Panc1 (cell line): ENCODE measurements around the gene TMEM236. TPM values are rescaled to one million over a fixed set of nuclear protein-coding genes. Genes with fewer than 3 reads are reported as not detected.

Source experiments
- ATAC-seq: fragments of 200-7000 bp; cut with Tn5 transposase; 2 replicates; pipeline ENCODE4 v1.9.1; 2020; ENCODE audit warnings: mild to moderate bottlenecking, moderate library complexity
- BruUV-seq: library from RNA; stranded (reverse); fragments of 400-500 nt; replicated peaks from 2 replicates; lab custom pipeline; 2021; lab: Mats Ljungman, UMichigan
- CTCF ChIA-PET: fragments of 300-600 bp; sonication (Branson Sonifier 250); formaldehyde crosslinking; loops from one replicate; lab custom pipeline; 2022; ENCODE audit warnings: antibody characterized with exemption; lab: Charles Lee
- POLR2A ChIA-PET: fragments of 300-600 bp; sonication (Branson Sonifier 250); formaldehyde crosslinking; loops from one replicate; lab custom pipeline; 2022; ENCODE audit warnings: antibody characterized with exemption; lab: Charles Lee
- DNase-seq: peaks from one replicate; pipeline ENCODE4 v3.0.0-alpha.2; 2010; ENCODE audit warnings: low read depth, low spot score
- H3K27ac ChIP-seq: 2 replicates; pipeline ENCODE4 v1.5.1; 2011; ENCODE audit warnings: mild to moderate bottlenecking, low read length, inconsistent platforms
- H3K27me3 ChIP-seq: fragments of 200-500 bp; sonication (Bioruptor generic); 2 replicates; pipeline ENCODE4 v1.6.0; 2014; ENCODE audit warnings: low read length, inconsistent platforms; ENCODE audit not compliant: control insufficient read depth, insufficient read depth
- H3K36me3 ChIP-seq: fragments of 200-500 bp; sonication (Bioruptor generic); 2 replicates; pipeline ENCODE4 v1.5.1; 2014; ENCODE audit warnings: inconsistent platforms, mild to moderate bottlenecking, low read length, moderate library complexity; ENCODE audit not compliant: control insufficient read depth, insufficient read depth
- H3K4me1 ChIP-seq: 2 replicates; pipeline ENCODE4 v1.5.1; 2011; ENCODE audit warnings: inconsistent platforms, mild to moderate bottlenecking, low read length, moderate library complexity; ENCODE audit not compliant: control insufficient read depth, insufficient read depth
- H3K4me3 ChIP-seq, 2 experiments: 2 replicates each; pipeline ENCODE4 v1.5.1; 2011 to 2012; ENCODE audit warnings: low read depth in 2 of 2, low read length in 2 of 2, mild to moderate bottlenecking in 2 of 2, inconsistent platforms in 1 of 2, moderate library complexity in 1 of 2
- H3K9me3 ChIP-seq: fragments of 200-500 bp; sonication (Bioruptor generic); 2 replicates; pipeline ENCODE4 v1.5.1; 2014; ENCODE audit warnings: low read depth, mild to moderate bottlenecking, inconsistent platforms, low read length, moderate library complexity; ENCODE audit not compliant: control insufficient read depth, insufficient read depth
- CTCF ChIP-seq: fragments of 450-650 bp; IDR thresholded peaks from 2 replicates; pipeline ENCODE4 v1.5.1; 2017; ENCODE audit warnings: mild to moderate bottlenecking
- POLR2AphosphoS5 ChIP-seq: IDR thresholded peaks from 2 replicates; pipeline ENCODE4 v1.6.1; 2012; ENCODE audit warnings: mild to moderate bottlenecking, low read depth, low read length, moderate library complexity
- REST ChIP-seq, 2 experiments: IDR thresholded peaks; 2 replicates each; pipeline ENCODE4 v1.6.1; 2011 to 2012; ENCODE audit warnings: low read depth in 2 of 2, control low read depth in 1 of 2, low read length in 1 of 2, mild to moderate bottlenecking in 1 of 2, moderate library complexity in 1 of 2; ENCODE audit not compliant: insufficient read depth in 1 of 2
- SIN3A ChIP-seq: IDR thresholded peaks from 2 replicates; pipeline ENCODE4 v1.6.1; 2012; ENCODE audit warnings: low read depth, mild to moderate bottlenecking, low read length, moderate library complexity, borderline replicate concordance; ENCODE audit not compliant: insufficient read depth
- TCF7L2 ChIP-seq: IDR thresholded peaks from 2 replicates; pipeline ENCODE4 v1.6.1; 2011; ENCODE audit warnings: mild to moderate bottlenecking, low read depth, low read length, inconsistent platforms
- in situ Hi-C: cut with HindIII; loops from 2 replicates; pipeline ENCODE4 v1.10.0; 2016; ENCODE audit warnings: low sequenced_read_pairs, low pct_unique_long_range_greater_than_20kb
- intact Hi-C: fragments of 100-400 bp; cut with micrococcal nuclease; formaldehyde crosslinking; loops from one replicate; pipeline ENCODE4 v1.10.0; 2022; ENCODE audit not compliant: unreplicated experiment
- total RNA-seq: library from RNA; stranded (reverse); gene quantifications from one replicate; pipeline ENCODE4 v1.2.1, GENCODE V29; 2021; ENCODE audit not compliant: unreplicated experiment

TMEM236 gene
- total RNA-seq, 1 experiment from 2014 or later: 0.05 TPM

GRCh38 chr10:17802976-17803375 is 51.0 kb downstream of the TMEM236 start:
- ChIA-PET POLR2A (no interaction called here), CTCF (no interaction called here)
- intact Hi-C loops (no loop called here), in situ Hi-C loops (no loop called here)
- ATAC-seq: no peak
- H3K4me3 ChIP-seq: no peak overlapping the region
- TF ChIP-seq CTCF (no peak), POLR2AphosphoS5 (no peak)
- no peaks in the 10 kb centered on the region for H3K27me3 ChIP-seq
- no peaks in the 10 kb centered on the region for H3K9me3 ChIP-seq
- no peak overlapping the region; the same call in 1 of the 2 replicates for H3K27ac ChIP-seq
- H3K4me1 ChIP-seq: no peaks in the 10 kb centered on the region
- no peak for DNase-seq
- no TSS peak for BruUV-seq
- H3K36me3 ChIP-seq: no peaks in the 10 kb centered on the region

- H3K4me1 ChIP-seq: no peaks in the 10 kb centered on the region
- ChIA-PET POLR2A (no interaction called here), CTCF (no interaction called here)
- TF ChIP-seq CTCF (no peak), SIN3A (no peak), POLR2AphosphoS5 (no peak), REST (IDR thresholded peaks at IDR 0.05; ENCODE audit: insufficient read depth in 1 of 2, low read depth in 2 of 2, low read length in 1 of 2) (no peak), TCF7L2 (no peak)
- intact Hi-C loops: no loop called here
- no peak for DNase-seq
- H3K27me3 ChIP-seq: no peaks in the 10 kb centered on the region
- BruUV-seq: no TSS peak
- in situ Hi-C loops: no loop called here
- no peaks in the 10 kb centered on the region for H3K9me3 ChIP-seq
- no peak for ATAC-seq
- no peaks in the 10 kb centered on the region for H3K36me3 ChIP-seq
- no peak overlapping the region for H3K4me3 ChIP-seq
- no peak overlapping the region for H3K27ac ChIP-seq
Observed at GRCh38 chr10:17805330-17805729, 53.3 kb downstream of the TMEM236 start.
